GM13976 (cell line): ENCODE data around the gene FGFR4.

Source experiments
- DNase-seq: peaks from one replicate; pipeline ENCODE4 v3.0.0; 2012; ENCODE audit warnings: low spot score
- CTCF ChIP-seq: IDR thresholded peaks from 2 replicates; pipeline ENCODE4 v1.5.1; 2012; ENCODE audit warnings: borderline replicate concordance, mild to moderate bottlenecking; ENCODE audit not compliant: insufficient read depth; ENCODE audit errors: extremely low read depth, missing control alignments, control extremely low read depth
- in situ Hi-C: fragments of 300-500 bp; cut with MboI; formaldehyde crosslinking; loops from one replicate; pipeline ENCODE4 v1.12.0; 2022; ENCODE audit warnings: low sequenced_read_pairs, mixed read lengths, inconsistent platforms; ENCODE audit not compliant: unreplicated experiment

FGFR4 gene

GRCh38 chr5:177122566-177122965 lies 35.9 kb downstream of the FGFR4 start:
- DNase-seq: no peak
- in situ Hi-C loops: no loop called here
- no peak for TF ChIP-seq CTCF

GRCh38 chr5:177123789-177124485 lies 37.2 kb downstream of the FGFR4 start:
- no peak for TF ChIP-seq CTCF
- no peak for DNase-seq
- in situ Hi-C loops: no loop called here

- DNase-seq: no peak
These were observed 37.8 kb downstream of the FGFR4 start for GRCh38 chr5:177124486-177124991.

GRCh38 chr5:177126771-177127170 lies 40.1 kb downstream of the FGFR4 start:
- no peak for TF ChIP-seq CTCF
- DNase-seq: no peak
- in situ Hi-C loops: no loop called here

More at GRCh38 chr5:177124486-177124991, 37.8 kb downstream of the FGFR4 start:
- TF ChIP-seq CTCF: no peak
- in situ Hi-C loops: no loop called here

GRCh38 chr5:177128551-177128981 lies 41.9 kb downstream of the FGFR4 start:
- DNase-seq: no peak
- TF ChIP-seq CTCF: no peak
- in situ Hi-C loops: no loop called here

- no peak for TF ChIP-seq CTCF
- no peak for DNase-seq
- in situ Hi-C loops: no loop called here
These were observed 43.7 kb downstream of the FGFR4 start for GRCh38 chr5:177130211-177131018.

- TF ChIP-seq CTCF: no peak
- DNase-seq: no peak
- in situ Hi-C loops: no loop called here
These were observed 44.3 kb downstream of the FGFR4 start for GRCh38 chr5:177131019-177131320.
